BLaER1 treated with 17β-estradiol and CSF1 and Interleukin-3, amounts not matched to agents 10 nM and 100 nM (cell line): ENCODE measurements around the gene SMARCB1.

Source experiments
- H3K27ac ChIP-seq, 11 experiments: shearing (Covaris generic); formaldehyde crosslinking; 2 replicates each; pipeline ENCODE4 v1.8.1; 2022
- H3K27me3 ChIP-seq, 11 experiments: shearing (Covaris generic); formaldehyde crosslinking; 2 replicates each; pipeline ENCODE4 v1.8.1; 2022
- H3K36me3 ChIP-seq, 11 experiments: shearing (Covaris generic); formaldehyde crosslinking; 2 replicates each; pipeline ENCODE4 v1.8.1; 2022
- H3K4me1 ChIP-seq, 10 experiments: shearing (Covaris generic); formaldehyde crosslinking; 2 replicates each; pipeline ENCODE4 v1.8.1; 2022
- H3K4me2 ChIP-seq, 11 experiments: shearing (Covaris generic); formaldehyde crosslinking; 2 replicates each; pipeline ENCODE4 v1.8.1; 2022
- H3K4me3 ChIP-seq, 10 experiments: shearing (Covaris generic); formaldehyde crosslinking; 2 replicates each; pipeline ENCODE4 v1.8.1; 2022
- H3K9ac ChIP-seq, 11 experiments: shearing (Covaris generic); formaldehyde crosslinking; 2 replicates each; pipeline ENCODE4 v1.8.1; 2022
- H3K9me3 ChIP-seq, 11 experiments: shearing (Covaris generic); formaldehyde crosslinking; replicated peaks in 1 of 11; 2 replicates each; pipeline ENCODE4 v1.8.1; 2022
- H4K20me1 ChIP-seq, 11 experiments: shearing (Covaris generic); formaldehyde crosslinking; 2 replicates each; pipeline ENCODE4 v1.8.1; 2022
- Cebpa-rat ChIP-seq, 11 experiments: shearing (Covaris generic); IDR thresholded peaks; 2 replicates each; pipeline ENCODE4 v1.8.1; 2022

Gene SMARCB1

DNA sequence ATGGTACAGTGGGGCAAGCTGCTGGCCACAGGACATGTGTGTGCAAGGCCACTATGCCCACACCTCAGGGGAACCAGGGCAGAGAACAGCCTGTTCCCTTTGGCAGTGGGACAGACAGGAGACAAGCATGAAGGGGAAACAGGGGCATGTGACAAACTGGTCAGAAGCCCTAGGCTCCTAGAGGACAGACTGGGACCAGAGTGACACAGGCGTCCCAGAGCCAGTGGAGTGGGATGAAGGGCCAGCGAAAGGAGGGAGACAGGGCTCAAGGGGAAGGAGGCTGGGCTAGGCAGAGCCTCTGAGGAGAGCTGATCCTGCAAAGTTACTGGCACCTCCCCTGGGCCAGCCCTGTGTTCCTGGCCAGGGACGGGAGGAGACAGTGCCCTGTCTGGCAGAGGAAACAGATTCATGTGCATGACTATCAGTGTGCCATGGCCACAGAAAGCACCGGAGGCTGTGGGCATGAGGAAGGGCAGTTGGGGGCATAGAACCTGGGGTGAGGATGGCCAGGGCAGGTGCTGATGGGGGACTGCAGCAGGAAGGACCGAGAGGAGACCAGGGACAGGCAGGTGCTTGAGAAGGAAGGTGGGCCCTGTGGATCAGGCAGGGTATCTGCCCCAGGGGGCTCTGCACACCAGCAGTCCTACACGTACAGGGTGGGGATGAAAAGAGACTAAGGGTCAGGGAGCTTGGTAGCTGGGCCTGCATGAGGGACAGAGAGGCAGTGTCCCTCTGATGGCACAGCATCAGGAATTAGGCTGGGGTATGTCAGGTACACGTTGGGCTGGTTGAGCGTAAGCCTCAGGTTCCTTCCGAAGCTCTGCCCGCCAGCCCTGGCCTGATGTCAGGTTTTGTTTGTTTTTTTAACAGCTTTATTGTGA is 42.3 kb downstream of the SMARCB1 start:
- H4K20me1 ChIP-seq, result peaks cover 33 to 93% (median 54%) of the 10 kb centered on the region in 11 experiments; a peak in 21 of 22 replicates
- peaks cover 96 to 100% (median 98%) of the 10 kb centered on the region in 11 experiments for H3K36me3 ChIP-seq
- peak overlapping the region in 2 of 11 experiments; percentile 29 to 35; a peak in 4 of 22 replicates for H3K27ac ChIP-seq
- H3K4me2 ChIP-seq, result no peak overlapping the region
- no peaks in the 10 kb centered on the region for H3K9me3 ChIP-seq
- H3K9ac ChIP-seq, result peak overlapping the region in 2 of 11 experiments; percentile 3 to 7; a peak in 1 of 22 replicates
- H3K27me3 ChIP-seq, result no peaks in the 10 kb centered on the region
- no peak overlapping the region for H3K4me3 ChIP-seq
- H3K4me1 ChIP-seq, result peaks cover 19 to 40% (median 39%) of the 10 kb centered on the region in 10 experiments
- no peak for TF ChIP-seq Cebpa-rat (IDR thresholded peaks at IDR 0.05)

DNA sequence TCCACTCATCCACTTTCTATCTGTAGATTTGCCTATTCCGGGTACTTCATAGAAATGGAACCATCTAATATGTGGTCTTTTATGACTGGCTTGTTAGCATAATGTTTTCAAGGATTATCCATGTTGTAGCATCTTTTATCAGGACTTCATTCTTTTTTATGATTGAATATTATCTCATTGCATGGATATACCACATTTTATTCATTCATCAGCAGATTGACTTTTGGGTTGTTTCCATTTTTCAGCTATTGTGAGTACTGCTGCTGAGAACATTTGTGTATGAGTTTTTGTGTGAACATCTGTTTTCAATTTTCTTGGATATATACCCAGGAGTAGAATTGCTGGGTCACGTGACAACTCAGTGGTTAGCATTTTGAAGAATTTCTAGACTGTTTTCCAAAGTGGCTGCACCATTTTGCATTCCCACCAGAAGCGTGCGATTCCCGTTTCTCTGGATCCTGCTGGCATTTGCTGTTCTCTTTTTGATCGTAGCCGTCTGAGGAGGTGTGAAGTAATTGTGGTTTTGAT is 43.1 kb downstream of the SMARCB1 start:
- H3K36me3 ChIP-seq, result peaks cover 94 to 99% (median 96%) of the 10 kb centered on the region in 11 experiments
- H3K4me2 ChIP-seq, result no peak overlapping the region
- H3K27me3 ChIP-seq, result no peaks in the 10 kb centered on the region
- TF ChIP-seq Cebpa-rat (IDR thresholded peaks at IDR 0.05), result no peak
- H3K4me1 ChIP-seq, result peaks cover 19 to 35% (median 31%) of the 10 kb centered on the region in 10 experiments
- no peak overlapping the region for H3K27ac ChIP-seq
- H3K9ac ChIP-seq, result no peak overlapping the region
- no peaks in the 10 kb centered on the region for H3K9me3 ChIP-seq
- H4K20me1 ChIP-seq, result peaks cover 33 to 91% (median 59%) of the 10 kb centered on the region in 11 experiments; a peak in 21 of 22 replicates
- H3K4me3 ChIP-seq, result no peak overlapping the region

DNA sequence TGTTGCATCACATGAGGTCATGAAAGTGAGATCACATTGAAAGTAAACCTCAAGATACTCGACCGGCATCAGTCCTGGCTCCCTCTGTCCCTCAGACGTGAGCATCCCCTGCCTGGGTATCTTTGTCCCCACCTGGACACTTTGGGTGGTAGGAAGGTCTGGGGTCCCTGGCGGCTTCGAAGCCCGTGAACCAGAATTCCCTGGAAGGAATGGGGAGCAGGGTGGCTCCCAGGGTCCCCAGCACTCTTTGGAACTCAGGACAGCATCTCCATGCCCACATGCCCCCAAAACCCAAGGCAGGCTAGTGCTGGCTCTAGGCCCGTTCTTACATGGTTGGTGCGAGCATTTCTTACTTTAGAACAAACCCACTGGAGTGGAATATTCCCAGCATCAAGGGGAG is 44.5 kb downstream of the SMARCB1 start:
- Histone ChIP-seq H3K27me3 (no peaks in the 10 kb centered on the region), H3K4me1 (peaks cover 8 to 34% (median 31%) of the 10 kb centered on the region in 10 experiments), H3K4me2 (no peak overlapping the region), H3K9ac (peak overlapping the region in 3 of 11 experiments; percentile 9 to 35 (median 24); a peak in 1 of 22 replicates), H3K36me3 (peaks cover 94 to 99% (median 96%) of the 10 kb centered on the region in 11 experiments), H3K4me3 (no peak overlapping the region), H4K20me1 (peaks cover 33 to 93% (median 73%) of the 10 kb centered on the region in 11 experiments; a peak in 21 of 22 replicates), H3K27ac (peak overlapping the region in 1 of 11 experiments; percentile 44; a peak in 2 of 22 replicates), H3K9me3 (no peaks in the 10 kb centered on the region)
- TF ChIP-seq Cebpa-rat (IDR thresholded peaks at IDR 0.05), result no peak

DNA sequence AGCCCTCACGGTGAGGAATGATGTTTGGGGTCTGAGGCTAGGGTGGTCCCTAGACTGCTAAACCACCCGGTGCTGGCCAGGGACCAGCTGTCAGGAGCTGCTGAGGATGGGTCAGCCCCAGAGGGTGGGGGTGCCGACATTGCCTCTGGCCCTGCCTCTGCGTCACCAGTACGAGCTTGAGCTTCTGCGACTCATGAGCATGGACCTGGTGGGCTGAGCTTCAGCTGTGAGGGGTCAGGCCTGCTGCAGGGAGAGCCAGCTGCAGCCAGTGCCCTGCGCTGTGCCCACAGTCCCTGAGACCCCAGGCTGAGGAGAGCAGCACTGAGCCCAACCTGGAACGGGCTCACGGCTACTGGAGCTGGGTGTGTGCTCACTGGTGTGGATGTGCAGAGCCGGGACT is 45.0 kb downstream of the SMARCB1 start:
- Histone ChIP-seq H4K20me1 (peaks cover 33 to 93% (median 75%) of the 10 kb centered on the region in 11 experiments; a peak in 21 of 22 replicates), H3K27me3 (no peaks in the 10 kb centered on the region), H3K4me1 (peaks cover 3 to 34% (median 31%) of the 10 kb centered on the region in 10 experiments)

DNA sequence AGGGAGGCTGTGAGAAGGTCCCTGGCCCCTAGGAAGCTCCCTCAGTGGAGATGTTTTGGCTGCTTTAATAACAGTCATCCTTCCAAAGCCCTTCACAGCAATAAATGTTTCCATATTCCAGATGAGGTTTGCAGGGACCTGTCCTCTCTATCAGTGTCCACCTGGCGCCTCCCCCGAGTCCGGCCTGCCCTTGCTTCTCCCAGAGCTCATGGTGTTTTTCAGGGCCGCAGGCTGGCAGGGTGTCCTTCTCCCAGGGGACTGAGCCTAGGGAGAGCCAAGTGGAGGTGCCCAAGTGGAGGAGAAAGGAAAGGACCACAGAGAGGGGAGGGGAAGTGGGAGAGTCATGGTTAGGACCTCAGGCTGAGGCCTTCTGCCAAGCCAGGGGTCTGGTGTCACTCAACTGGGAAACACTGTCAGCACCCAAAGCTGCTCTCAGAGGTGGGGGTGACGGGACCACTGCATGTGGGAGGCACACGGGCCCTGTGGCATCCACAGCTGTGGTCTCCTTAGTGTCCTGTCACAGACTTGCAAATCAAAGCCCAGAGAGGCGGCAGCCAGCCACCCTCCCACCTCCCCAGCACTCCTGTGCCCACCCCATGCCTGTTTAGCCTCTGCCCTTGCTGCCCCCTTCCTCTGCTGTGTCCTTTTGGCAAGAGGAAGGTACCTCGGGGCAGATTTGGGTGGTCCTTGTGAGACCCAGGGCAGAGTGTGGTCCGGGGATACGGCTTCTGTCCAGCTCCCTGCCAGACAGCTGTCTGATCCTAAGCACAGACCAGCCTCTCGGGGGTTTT is 45.7 kb downstream of the SMARCB1 start:
- H3K27ac ChIP-seq, result peak overlapping the region in 2 of 11 experiments; percentile 6 to 44; a peak in 2 of 22 replicates
- H3K27me3 ChIP-seq, result no peaks in the 10 kb centered on the region
- peaks cover 87 to 99% (median 90%) of the 10 kb centered on the region in 11 experiments for H3K36me3 ChIP-seq
- peak overlapping the region in 4 of 11 experiments; percentile 6 to 35 (median 21); a peak in 3 of 22 replicates for H3K9ac ChIP-seq
- H3K4me3 ChIP-seq, result no peak overlapping the region
- H3K9me3 ChIP-seq, result no peaks in the 10 kb centered on the region
- peaks cover 33 to 93% (median 77%) of the 10 kb centered on the region in 11 experiments; a peak in 21 of 22 replicates for H4K20me1 ChIP-seq
- H3K4me1 ChIP-seq, result peaks cover 4 to 34% (median 31%) of the 10 kb centered on the region in 10 experiments; a peak in 19 of 20 replicates
- no peak for TF ChIP-seq Cebpa-rat (IDR thresholded peaks at IDR 0.05)
- H3K4me2 ChIP-seq, result no peak overlapping the region

More for the DNA sequence above, 45.0 kb downstream of the SMARCB1 start:
- Histone ChIP-seq H3K4me3 (no peak overlapping the region), H3K4me2 (no peak overlapping the region), H3K36me3 (peaks cover 93 to 99% (median 97%) of the 10 kb centered on the region in 11 experiments), H3K9ac (peak overlapping the region in 4 of 11 experiments; percentile 7 to 35 (median 16); a peak in 1 of 22 replicates), H3K9me3 (no peaks in the 10 kb centered on the region), H3K27ac (peak overlapping the region in 1 of 11 experiments; percentile 44; a peak in 1 of 22 replicates)
- TF ChIP-seq Cebpa-rat (IDR thresholded peaks at IDR 0.05), result no peak

DNA sequence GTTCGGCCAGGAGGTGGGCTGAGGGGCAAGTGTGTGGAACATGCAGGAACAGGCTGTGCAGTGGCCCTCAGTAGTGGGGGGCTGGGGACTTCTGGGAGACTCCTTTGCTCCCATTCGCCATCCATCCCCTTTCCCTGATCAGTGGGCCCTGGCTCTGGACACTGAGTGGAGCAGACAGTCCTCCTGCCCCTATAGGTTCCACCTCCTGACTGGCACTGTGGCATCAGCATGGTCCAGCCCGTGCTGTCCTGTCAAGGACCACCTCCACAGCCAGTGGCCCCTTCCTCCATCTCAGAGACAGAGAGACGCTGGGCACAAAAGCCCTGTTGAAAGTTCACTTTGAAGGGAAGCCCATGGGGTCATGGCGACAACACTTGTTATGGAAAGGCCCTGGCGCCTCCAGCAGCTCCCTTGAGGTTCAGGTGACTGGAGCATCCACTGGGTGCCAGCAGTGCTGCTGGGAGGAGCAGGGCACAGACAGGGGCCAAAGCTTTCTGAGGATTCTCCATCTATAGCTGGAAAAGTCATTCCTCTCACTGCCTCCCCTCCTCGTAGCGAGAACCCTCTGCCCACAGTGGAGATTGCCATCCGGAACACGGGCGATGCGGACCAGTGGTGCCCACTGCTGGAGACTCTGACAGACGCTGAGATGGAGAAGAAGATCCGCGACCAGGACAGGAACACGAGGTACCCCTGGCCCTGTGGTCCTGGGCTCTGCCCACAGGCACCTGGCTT is 46.4 kb downstream of the SMARCB1 start:
- H4K20me1 ChIP-seq, result peaks cover 33 to 95% (median 83%) of the 10 kb centered on the region in 11 experiments; a peak in 21 of 22 replicates
- H3K9ac ChIP-seq, result peak overlapping the region in 5 of 11 experiments; percentile 13 to 35 (median 29); a peak in 5 of 22 replicates
- peak overlapping the region in 2 of 11 experiments; percentile 21 to 44; a peak in 2 of 22 replicates for H3K27ac ChIP-seq
- H3K27me3 ChIP-seq, result no peaks in the 10 kb centered on the region
- no peak overlapping the region for H3K4me3 ChIP-seq
- H3K36me3 ChIP-seq, result peaks cover 80 to 94% (median 83%) of the 10 kb centered on the region in 11 experiments
- H3K4me1 ChIP-seq, result peaks cover 11 to 36% (median 32%) of the 10 kb centered on the region in 10 experiments
- H3K4me2 ChIP-seq, result no peak overlapping the region
- no peak for TF ChIP-seq Cebpa-rat (IDR thresholded peaks at IDR 0.05)
- no peaks in the 10 kb centered on the region for H3K9me3 ChIP-seq

DNA sequence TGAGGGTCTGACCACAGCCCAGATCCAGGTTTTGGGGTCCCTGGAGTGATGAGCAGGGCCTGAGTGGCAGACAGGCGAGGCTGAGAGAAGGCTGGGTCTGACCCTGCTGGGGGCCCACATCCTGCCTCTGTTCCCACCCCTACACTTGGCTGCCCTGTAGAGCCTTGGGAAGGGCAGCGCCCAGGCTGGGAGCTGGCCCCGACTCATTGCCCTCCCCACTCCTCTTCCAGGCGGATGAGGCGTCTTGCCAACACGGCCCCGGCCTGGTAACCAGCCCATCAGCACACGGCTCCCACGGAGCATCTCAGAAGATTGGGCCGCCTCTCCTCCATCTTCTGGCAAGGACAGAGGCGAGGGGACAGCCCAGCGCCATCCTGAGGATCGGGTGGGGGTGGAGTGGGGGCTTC is 47.1 kb downstream of the SMARCB1 start:
- peaks cover 74 to 86% (median 77%) of the 10 kb centered on the region in 11 experiments for H3K36me3 ChIP-seq

More for the DNA sequence above, 47.1 kb downstream of the SMARCB1 start:
- peaks cover 33 to 92% (median 79%) of the 10 kb centered on the region in 11 experiments; a peak in 21 of 22 replicates for H4K20me1 ChIP-seq
- H3K4me1 ChIP-seq, result peaks cover 14 to 41% (median 35%) of the 10 kb centered on the region in 10 experiments
- no peaks in the 10 kb centered on the region for H3K9me3 ChIP-seq
- no peak overlapping the region for H3K4me2 ChIP-seq
- H3K27me3 ChIP-seq, result no peaks in the 10 kb centered on the region
- no peak for TF ChIP-seq Cebpa-rat (IDR thresholded peaks at IDR 0.05)
- H3K9ac ChIP-seq, result peak overlapping the region in 5 of 11 experiments; percentile 23 to 44 (median 35); a peak in 4 of 22 replicates
- peak overlapping the region in 2 of 11 experiments; percentile 7 to 21; a peak in 2 of 22 replicates for H3K27ac ChIP-seq
- H3K4me3 ChIP-seq, result no peak overlapping the region
